ENCODE data around the gene CHGA.

CHGA gene

GRCh38 chr14:92942976-92943710 is 20.2 kb downstream of the CHGA start:
- no peaks in the 10 kb centered on the region for H3K27me3 ChIP-seq (ENCODE audit: control insufficient read depth, insufficient read depth, low read length)
- H3K9me3 ChIP-seq (ENCODE audit: control insufficient read depth, insufficient read depth, low read length): no peaks in the 10 kb centered on the region
- no peak overlapping the region for H3K4me3 ChIP-seq (ENCODE audit: low read depth, low read length)
- no peaks in the 10 kb centered on the region for H3K4me1 ChIP-seq (ENCODE audit: control insufficient read depth, insufficient read depth, low read length)
- no peak overlapping the region for H3K9ac ChIP-seq (ENCODE audit: low read depth, low read length)
- H3K36me3 ChIP-seq (ENCODE audit: control insufficient read depth, insufficient read depth, low read length): peaks cover 21% of the 10 kb centered on the region

GRCh38 chr14:92943855-92944570 is 21.1 kb downstream of the CHGA start:
- H3K27me3 ChIP-seq (ENCODE audit: control insufficient read depth, insufficient read depth, low read length): no peaks in the 10 kb centered on the region
- peaks cover 21% of the 10 kb centered on the region for H3K36me3 ChIP-seq (ENCODE audit: control insufficient read depth, insufficient read depth, low read length)
- H3K9me3 ChIP-seq (ENCODE audit: control insufficient read depth, insufficient read depth, low read length): no peaks in the 10 kb centered on the region

GRCh38 chr14:92944976-92945375 is 22.0 kb downstream of the CHGA start:
- Histone ChIP-seq H3K4me3 (ENCODE audit: low read depth, low read length) (no peak overlapping the region), H3K27me3 (ENCODE audit: control insufficient read depth, insufficient read depth, low read length) (no peaks in the 10 kb centered on the region), H3K4me1 (ENCODE audit: control insufficient read depth, insufficient read depth, low read length) (no peaks in the 10 kb centered on the region), H3K9me3 (ENCODE audit: control insufficient read depth, insufficient read depth, low read length) (no peaks in the 10 kb centered on the region), H3K36me3 (ENCODE audit: control insufficient read depth, insufficient read depth, low read length) (peaks cover 24% of the 10 kb centered on the region), H3K9ac (ENCODE audit: low read depth, low read length) (no peak overlapping the region)

More at GRCh38 chr14:92943855-92944570, 21.1 kb downstream of the CHGA start:
- Histone ChIP-seq H3K4me3 (ENCODE audit: low read depth, low read length) (no peak overlapping the region), H3K4me1 (ENCODE audit: control insufficient read depth, insufficient read depth, low read length) (no peaks in the 10 kb centered on the region), H3K9ac (ENCODE audit: low read depth, low read length) (no peak overlapping the region)

- H3K9me3 ChIP-seq (ENCODE audit: control insufficient read depth, insufficient read depth, low read length): no peaks in the 10 kb centered on the region
- no peak overlapping the region for H3K9ac ChIP-seq (ENCODE audit: low read depth, low read length)
Measured at GRCh38 chr14:92945544-92945943, 22.6 kb downstream of the CHGA start.

GRCh38 chr14:92945959-92946846 is 23.3 kb downstream of the CHGA start:
- Histone ChIP-seq H3K9ac (ENCODE audit: low read depth, low read length) (no peak overlapping the region), H3K9me3 (ENCODE audit: control insufficient read depth, insufficient read depth, low read length) (no peaks in the 10 kb centered on the region), H3K27me3 (ENCODE audit: control insufficient read depth, insufficient read depth, low read length) (no peaks in the 10 kb centered on the region), H3K4me1 (ENCODE audit: control insufficient read depth, insufficient read depth, low read length) (no peaks in the 10 kb centered on the region), H3K36me3 (ENCODE audit: control insufficient read depth, insufficient read depth, low read length) (peaks cover 24% of the 10 kb centered on the region), H3K4me3 (ENCODE audit: low read depth, low read length) (no peak overlapping the region)

More at GRCh38 chr14:92945544-92945943, 22.6 kb downstream of the CHGA start:
- H3K36me3 ChIP-seq (ENCODE audit: control insufficient read depth, insufficient read depth, low read length): peaks cover 27% of the 10 kb centered on the region
- no peaks in the 10 kb centered on the region for H3K27me3 ChIP-seq (ENCODE audit: control insufficient read depth, insufficient read depth, low read length)
- no peak overlapping the region for H3K4me3 ChIP-seq (ENCODE audit: low read depth, low read length)
- H3K4me1 ChIP-seq (ENCODE audit: control insufficient read depth, insufficient read depth, low read length): no peaks in the 10 kb centered on the region

GRCh38 chr14:92946847-92947545 is 24.0 kb downstream of the CHGA start:
- Histone ChIP-seq H3K4me3 (ENCODE audit: low read depth, low read length) (no peak overlapping the region), H3K9ac (ENCODE audit: low read depth, low read length) (no peak overlapping the region), H3K4me1 (ENCODE audit: control insufficient read depth, insufficient read depth, low read length) (no peaks in the 10 kb centered on the region), H3K27me3 (ENCODE audit: control insufficient read depth, insufficient read depth, low read length) (no peaks in the 10 kb centered on the region), H3K9me3 (ENCODE audit: control insufficient read depth, insufficient read depth, low read length) (no peaks in the 10 kb centered on the region), H3K36me3 (ENCODE audit: control insufficient read depth, insufficient read depth, low read length) (peaks cover 28% of the 10 kb centered on the region)

GRCh38 chr14:92948647-92949046 is 25.7 kb downstream of the CHGA start:
- no peaks in the 10 kb centered on the region for H3K4me1 ChIP-seq (ENCODE audit: control insufficient read depth, insufficient read depth, low read length)
- no peak overlapping the region for H3K9ac ChIP-seq (ENCODE audit: low read depth, low read length)
- H3K36me3 ChIP-seq (ENCODE audit: control insufficient read depth, insufficient read depth, low read length): peaks cover 33% of the 10 kb centered on the region
- H3K9me3 ChIP-seq (ENCODE audit: control insufficient read depth, insufficient read depth, low read length): no peaks in the 10 kb centered on the region
- H3K4me3 ChIP-seq (ENCODE audit: low read depth, low read length): no peak overlapping the region
- H3K27me3 ChIP-seq (ENCODE audit: control insufficient read depth, insufficient read depth, low read length): no peaks in the 10 kb centered on the region

GRCh38 chr14:92949496-92950192 is 26.7 kb downstream of the CHGA start:
- peaks cover 33% of the 10 kb centered on the region for H3K36me3 ChIP-seq (ENCODE audit: control insufficient read depth, insufficient read depth, low read length)
- H3K4me3 ChIP-seq (ENCODE audit: low read depth, low read length): no peak overlapping the region
- H3K4me1 ChIP-seq (ENCODE audit: control insufficient read depth, insufficient read depth, low read length): no peaks in the 10 kb centered on the region
- no peaks in the 10 kb centered on the region for H3K27me3 ChIP-seq (ENCODE audit: control insufficient read depth, insufficient read depth, low read length)
- H3K9ac ChIP-seq (ENCODE audit: low read depth, low read length): no peak overlapping the region
- no peaks in the 10 kb centered on the region for H3K9me3 ChIP-seq (ENCODE audit: control insufficient read depth, insufficient read depth, low read length)

- H3K36me3 ChIP-seq (ENCODE audit: control insufficient read depth, insufficient read depth, low read length): peaks cover 28% of the 10 kb centered on the region
- no peak overlapping the region for H3K4me3 ChIP-seq (ENCODE audit: low read depth, low read length)
- H3K27me3 ChIP-seq (ENCODE audit: control insufficient read depth, insufficient read depth, low read length): no peaks in the 10 kb centered on the region
- no peaks in the 10 kb centered on the region for H3K4me1 ChIP-seq (ENCODE audit: control insufficient read depth, insufficient read depth, low read length)
- no peak overlapping the region for H3K9ac ChIP-seq (ENCODE audit: low read depth, low read length)
- no peaks in the 10 kb centered on the region for H3K9me3 ChIP-seq (ENCODE audit: control insufficient read depth, insufficient read depth, low read length)
Measured at GRCh38 chr14:92950193-92950540, 27.2 kb downstream of the CHGA start.

GRCh38 chr14:92950773-92951172 is 27.8 kb downstream of the CHGA start:
- Histone ChIP-seq H3K36me3 (ENCODE audit: control insufficient read depth, insufficient read depth, low read length) (peaks cover 22% of the 10 kb centered on the region), H3K4me3 (ENCODE audit: low read depth, low read length) (no peak overlapping the region), H3K27me3 (ENCODE audit: control insufficient read depth, insufficient read depth, low read length) (no peaks in the 10 kb centered on the region), H3K9me3 (ENCODE audit: control insufficient read depth, insufficient read depth, low read length) (no peaks in the 10 kb centered on the region), H3K9ac (ENCODE audit: low read depth, low read length) (peak overlapping the region; percentile 12), H3K4me1 (ENCODE audit: control insufficient read depth, insufficient read depth, low read length) (no peaks in the 10 kb centered on the region)

- peak overlapping the region; percentile 12 for H3K9ac ChIP-seq (ENCODE audit: low read depth, low read length)
- no peaks in the 10 kb centered on the region for H3K27me3 ChIP-seq (ENCODE audit: control insufficient read depth, insufficient read depth, low read length)
- no peaks in the 10 kb centered on the region for H3K9me3 ChIP-seq (ENCODE audit: control insufficient read depth, insufficient read depth, low read length)
- H3K4me3 ChIP-seq (ENCODE audit: low read depth, low read length): no peak overlapping the region
- peaks cover 19% of the 10 kb centered on the region for H3K36me3 ChIP-seq (ENCODE audit: control insufficient read depth, insufficient read depth, low read length)
- no peaks in the 10 kb centered on the region for H3K4me1 ChIP-seq (ENCODE audit: control insufficient read depth, insufficient read depth, low read length)
Measured at GRCh38 chr14:92951261-92951660, 28.3 kb downstream of the CHGA start.

All from iPS-15b (cell line).